ENCODE data around the gene RBBP5. TPM values are rescaled to one million over a fixed set of nuclear protein-coding genes. Genes with fewer than 3 reads are reported as not detected.

Gene RBBP5
- total RNA-seq, 1 experiment from 2014 or later: 17.3 TPM

- Histone ChIP-seq H3K23ac (ENCODE audit: insufficient read length, low read depth, low read length) (no peak overlapping the region), H3K9ac (ENCODE audit: extremely low read depth, insufficient read length, low read length) (no peak overlapping the region), H2BK5ac (ENCODE audit: insufficient read length, low read length) (no peak overlapping the region), H3K23me2 (ENCODE audit: insufficient read length, low read depth, low read length, poor library complexity, severe bottlenecking) (no peaks in the 10 kb centered on the region), H4K5ac (ENCODE audit: insufficient read length, low read depth, low read length) (no peak overlapping the region), H3K18ac (ENCODE audit: insufficient read length, low read depth, low read length) (no peak overlapping the region), H2AK5ac (ENCODE audit: insufficient read length, low read length) (no peak overlapping the region), H3T11ph (ENCODE audit: low read length) (no peak overlapping the region), H3K4ac (ENCODE audit: low read depth, low read length) (no peak overlapping the region), H4K8ac (replicated peaks; ENCODE audit: insufficient read length, low read depth, low read length) (no peak overlapping the region), H2BK20ac (ENCODE audit: low read depth, low read length, poor library complexity, severe bottlenecking) (no peak overlapping the region), H4K91ac (ENCODE audit: insufficient read length, low read depth, low read length) (no peak overlapping the region), H2BK12ac (ENCODE audit: insufficient read length, low read depth, low read length) (no peak overlapping the region), H3K79me1 (ENCODE audit: insufficient read depth, low read depth, low read length, poor library complexity, severe bottlenecking) (no peaks in the 10 kb centered on the region), H4K20me1 (ENCODE audit: control insufficient read depth, insufficient read depth, insufficient read length) (no peaks in the 10 kb centered on the region), H3K4me1 (ENCODE audit: insufficient read depth, low read length) (no peaks in the 10 kb centered on the region), H3K4me2 (ENCODE audit: insufficient read depth, insufficient read length, low read length) (no peak overlapping the region), H2BK15ac (ENCODE audit: low read depth, low read length) (no peak overlapping the region), H2BK120ac (ENCODE audit: low read depth, low read length, poor library complexity, severe bottlenecking) (no peak overlapping the region), H3K27ac (ENCODE audit: insufficient read length, low read depth, low read length) (no peak overlapping the region), H3K27me3 (ENCODE audit: insufficient read depth, low read length) (no peaks in the 10 kb centered on the region), H3K14ac (ENCODE audit: insufficient read depth, low read length) (no peak overlapping the region), H3K56ac (ENCODE audit: insufficient read length, low read depth, low read length) (no peak overlapping the region), H2AFZ (ENCODE audit: low read length) (no peak overlapping the region), H3K79me2 (ENCODE audit: insufficient read depth, low read length) (no peaks in the 10 kb centered on the region), H3K9me3 (ENCODE audit: control insufficient read depth, low read depth, low read length) (no peaks in the 10 kb centered on the region)
- Mint-ChIP-seq H3K36me3 (ENCODE audit: insufficient read depth in 1 of 3, low read depth in 3 of 3) (no peaks in the 10 kb centered on the region), H3K27ac (no peak overlapping the region; a peak in 1 of 7 replicates), H3K9me3 (no peaks in the 10 kb centered on the region), H3K4me1 (peaks cover 4 to 26% of the 10 kb centered on the region in 2 experiments), H3K27me3 (ENCODE audit: low read depth) (peaks cover 7% of the 10 kb centered on the region), H3K4me3 (no peak overlapping the region)
- no peak for TF ChIP-seq CTCF (conservative IDR thresholded peaks at IDR 0.05)
- WGBS (ENCODE audit: extremely low coverage, insufficient read length, low lambda C conversion rate): no CpG with 5 or more reads among the region's 5 CpGs
- DNase-seq: no peak
Measured at GRCh38 chr1:205053296-205053695, 68.5 kb downstream of the RBBP5 start.
